ENCODE measurements around the gene SLC35A4.

The SLC35A4 gene

DNA sequence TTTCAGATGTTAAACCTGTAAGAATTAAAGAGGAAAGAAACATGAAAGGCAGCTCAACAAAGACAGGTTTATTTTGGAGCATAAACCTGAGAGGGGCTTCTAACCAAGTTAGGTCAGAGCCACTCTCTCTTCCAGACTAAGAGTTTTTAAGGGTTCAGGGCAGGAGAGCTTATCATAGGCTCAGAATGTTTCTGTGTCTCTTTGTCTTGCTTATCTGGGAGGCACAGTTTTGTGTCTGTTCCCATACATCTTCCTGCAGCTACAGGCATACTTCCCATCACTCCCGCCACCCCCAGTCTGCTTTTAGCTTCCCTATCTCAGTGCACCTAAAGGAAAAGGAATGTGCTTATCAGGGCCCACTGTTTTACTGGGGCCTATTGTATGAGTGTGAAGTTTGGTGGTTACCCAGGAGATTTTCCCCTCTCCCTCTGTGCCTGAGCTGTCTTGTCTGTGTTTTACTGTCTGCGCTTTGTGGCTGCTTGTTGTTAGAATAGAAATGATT is 46.4 kb downstream of the SLC35A4 start:
- Mint-ChIP-seq H3K27ac (no peak overlapping the region), H3K4me1 (no peaks in the 10 kb centered on the region), H3K4me3 (no peak overlapping the region), H3K9me3 (peaks cover 42% of the 10 kb centered on the region), H3K27me3 (ENCODE audit: low read depth, poor library complexity) (peaks cover 18% of the 10 kb centered on the region), H3K36me3 (ENCODE audit: low read depth) (no peaks in the 10 kb centered on the region)
- DNase-seq: no peak
- no peak for TF ChIP-seq CTCF (IDR thresholded peaks at IDR 0.05)

Measured in nephron progenitor cell (in vitro differentiated cells).